H9 (cell line): Measurements from ENCODE around the gene N4BP2L1. TPM values are rescaled to one million over a fixed set of nuclear protein-coding genes. Genes with fewer than 3 reads are reported as not detected.

Experiments used
- DNase-seq: peaks from one replicate; pipeline ENCODE4 v3.0.0-alpha.2; 2017
- H2AFZ ChIP-seq: one replicate; pipeline ENCODE4 v1.6.1; 2013; ENCODE audit warnings: mild to moderate bottlenecking, low read length, control low read depth, moderate library complexity
- H2AK5ac ChIP-seq: 2 replicates; pipeline ENCODE4 v1.6.1; 2013; ENCODE audit warnings: low read length, control low read depth, mixed read lengths; ENCODE audit not compliant: insufficient read length
- H2BK120ac ChIP-seq: one replicate; pipeline ENCODE4 v1.6.1; 2013; ENCODE audit warnings: low read depth, mild to moderate bottlenecking, low read length, control low read depth, inconsistent platforms; ENCODE audit not compliant: poor library complexity, severe bottlenecking
- H2BK12ac ChIP-seq: 2 replicates; pipeline ENCODE4 v1.6.1; 2013; ENCODE audit warnings: low read length, control low read depth, mixed read lengths, low read depth; ENCODE audit not compliant: insufficient read length
- H2BK15ac ChIP-seq: 2 replicates; pipeline ENCODE4 v1.6.1; 2013; ENCODE audit warnings: low read depth, low read length, control low read depth
- H2BK20ac ChIP-seq: one replicate; pipeline ENCODE4 v1.6.1; 2013; ENCODE audit warnings: low read depth, mild to moderate bottlenecking, low read length, control low read depth, inconsistent platforms; ENCODE audit not compliant: poor library complexity, severe bottlenecking
- H2BK5ac ChIP-seq: 2 replicates; pipeline ENCODE4 v1.6.1; 2013; ENCODE audit warnings: low read length, control low read depth, mixed read lengths; ENCODE audit not compliant: insufficient read length
- H3K14ac ChIP-seq: 2 replicates; pipeline ENCODE4 v1.6.1; 2013; ENCODE audit warnings: low read length, control low read depth; ENCODE audit not compliant: insufficient read depth
- H3K18ac ChIP-seq: 2 replicates; pipeline ENCODE4 v1.6.1; 2013; ENCODE audit warnings: low read depth, mild to moderate bottlenecking, mixed read lengths, low read length, control low read depth; ENCODE audit not compliant: insufficient read length
- H3K23ac ChIP-seq: 2 replicates; pipeline ENCODE4 v1.6.1; 2013; ENCODE audit warnings: low read length, control low read depth, mixed read lengths, low read depth; ENCODE audit not compliant: insufficient read length
- H3K23me2 ChIP-seq: 2 replicates; pipeline ENCODE4 v1.6.1; 2013; ENCODE audit warnings: low read depth, mild to moderate bottlenecking, mixed read lengths, low read length, control low read depth; ENCODE audit not compliant: insufficient read length, poor library complexity, severe bottlenecking
- H3K27ac ChIP-seq: 2 replicates; pipeline ENCODE4 v1.5.1; 2013; ENCODE audit warnings: low read length, control low read depth, mixed read lengths, low read depth; ENCODE audit not compliant: insufficient read length
- H3K27me3 ChIP-seq: 2 replicates; pipeline ENCODE4 v1.6.1; 2013; ENCODE audit warnings: low read length, control low read depth, inconsistent platforms; ENCODE audit not compliant: insufficient read depth
- H3K4ac ChIP-seq: 2 replicates; pipeline ENCODE4 v1.6.1; 2013; ENCODE audit warnings: low read depth, mild to moderate bottlenecking, control low read depth, inconsistent platforms, low read length, moderate library complexity
- H3K4me1 ChIP-seq: 2 replicates; pipeline ENCODE4 v1.6.1; 2013; ENCODE audit warnings: low read length, control low read depth, inconsistent platforms; ENCODE audit not compliant: insufficient read depth
- H3K4me2 ChIP-seq: 2 replicates; pipeline ENCODE4 v1.6.1; 2013; ENCODE audit warnings: low read length, control low read depth, mixed read lengths; ENCODE audit not compliant: insufficient read length, insufficient read depth
- H3K56ac ChIP-seq: 2 replicates; pipeline ENCODE4 v1.6.1; 2013; ENCODE audit warnings: low read depth, mild to moderate bottlenecking, mixed read lengths, low read length, control low read depth; ENCODE audit not compliant: insufficient read length
- H3K79me1 ChIP-seq: 2 replicates; pipeline ENCODE4 v1.6.1; 2013; ENCODE audit warnings: low read depth, mild to moderate bottlenecking, moderate library complexity, low read length, control low read depth, inconsistent platforms; ENCODE audit not compliant: insufficient read depth, poor library complexity, severe bottlenecking
- H3K79me2 ChIP-seq: 2 replicates; pipeline ENCODE4 v1.6.1; 2013; ENCODE audit warnings: low read length, control low read depth, inconsistent platforms; ENCODE audit not compliant: insufficient read depth
- H3K9ac ChIP-seq: 2 replicates; pipeline ENCODE4 v1.6.1; 2013; ENCODE audit warnings: low read length, control low read depth, mixed read lengths; ENCODE audit not compliant: insufficient read length; ENCODE audit errors: extremely low read depth
- H3K9me3 ChIP-seq: one replicate; pipeline ENCODE4 v1.6.1; 2013; ENCODE audit warnings: low read depth, low read length, inconsistent platforms; ENCODE audit not compliant: control insufficient read depth
- H3T11ph ChIP-seq: one replicate; pipeline ENCODE4 v1.6.1; 2013; ENCODE audit warnings: mild to moderate bottlenecking, low read length, control low read depth, inconsistent platforms
- H4K20me1 ChIP-seq: one replicate; pipeline ENCODE4 v1.6.1; 2013; ENCODE audit not compliant: control insufficient read depth, insufficient read length, insufficient read depth
- H4K5ac ChIP-seq: 2 replicates; pipeline ENCODE4 v1.6.1; 2013; ENCODE audit warnings: low read depth, mild to moderate bottlenecking, mixed read lengths, low read length, control low read depth; ENCODE audit not compliant: insufficient read length
- H4K8ac ChIP-seq: replicated peaks from 2 replicates; pipeline ENCODE4 v1.6.1; 2013; ENCODE audit warnings: low read length, control low read depth, mixed read lengths, low read depth; ENCODE audit not compliant: insufficient read length
- H4K91ac ChIP-seq: 2 replicates; pipeline ENCODE4 v1.6.1; 2013; ENCODE audit warnings: low read depth, mild to moderate bottlenecking, moderate library complexity, mixed read lengths, low read length, control low read depth; ENCODE audit not compliant: insufficient read length
- H3K27ac Mint-ChIP-seq, 3 experiments: 2 replicates in 2 of 3; 3 replicates in 1 of 3; pipeline ENCODE4 v1.8.0; 2020 to 2021; ENCODE audit warnings: mixed read lengths in 3 of 3, mild to moderate bottlenecking in 1 of 3, moderate library complexity in 1 of 3
- H3K27me3 Mint-ChIP-seq: 2 replicates; pipeline ENCODE4 v1.8.0; 2021; ENCODE audit warnings: low read depth, mild to moderate bottlenecking, moderate library complexity, mixed read lengths
- H3K36me3 Mint-ChIP-seq, 3 experiments: 2 replicates in 2 of 3; 3 replicates in 1 of 3; pipeline ENCODE4 v1.8.0; 2020 to 2021; ENCODE audit warnings: low read depth in 3 of 3, mixed read lengths in 3 of 3; ENCODE audit not compliant: insufficient read depth in 1 of 3
- H3K4me1 Mint-ChIP-seq, 2 experiments: 2 replicates each; pipeline ENCODE4 v1.8.0; 2020; ENCODE audit warnings: mixed read lengths in 2 of 2
- H3K4me3 Mint-ChIP-seq, 2 experiments: 2 replicates in 1 of 2; 3 replicates in 1 of 2; pipeline ENCODE4 v1.8.0; 2020 to 2021; ENCODE audit warnings: mild to moderate bottlenecking in 2 of 2, mixed read lengths in 2 of 2, moderate library complexity in 1 of 2
- H3K9me3 Mint-ChIP-seq, 2 experiments: 2 replicates in 1 of 2; 3 replicates in 1 of 2; pipeline ENCODE4 v1.8.0; 2020; ENCODE audit warnings: mild to moderate bottlenecking in 2 of 2, mixed read lengths in 2 of 2, moderate library complexity in 1 of 2
- WGBS: extraction: QIAGEN DNeasy Blood & Tissue Kit; methylation state at CpG from one replicate; pipeline ENCODE4 v1.1.7; 2013; ENCODE audit warnings: missing lambda C conversion rate, low lambda C conversion rate, mixed read lengths; ENCODE audit not compliant: insufficient read length; ENCODE audit errors: extremely low coverage; 5-methylcytosine and 5-hydroxymethylcytosine counted together
- total RNA-seq: library from RNA; stranded (reverse); gene quantifications from 2 replicates; pipeline ENCODE4 v1.2.1, GENCODE V29; 2021
- TF ChIP-seq, protein P1 (sequence below): fragments of 200-600 bp; sonication (generic); conservative IDR thresholded peaks from 3 replicates; pipeline ENCODE4 v1.8.0; 2021; ENCODE audit warnings: antibody characterized with exemption, mild to moderate bottlenecking

Gene N4BP2L1
- total RNA-seq, 1 experiment from 2014 or later: 1.5 TPM

DNA sequence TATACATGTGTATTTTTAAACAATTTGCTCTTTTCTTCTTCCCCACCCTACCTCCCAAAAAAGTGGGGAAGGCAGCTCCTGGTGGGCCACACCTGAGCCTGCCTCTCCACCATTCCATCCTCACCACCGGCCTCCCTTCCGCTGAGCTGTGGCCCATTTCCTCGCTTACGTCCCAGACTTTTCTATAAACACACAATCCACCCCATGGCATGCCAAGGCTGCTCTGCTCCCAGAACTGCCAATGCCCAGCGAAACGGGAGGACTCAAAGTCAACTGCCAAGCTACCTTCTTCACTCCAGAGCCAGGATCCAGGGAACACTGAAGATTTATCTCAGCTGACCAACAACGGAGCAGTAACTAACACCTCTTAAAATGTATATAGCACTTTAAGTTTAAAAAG is 2.8 kb downstream of the N4BP2L1 start:
- Histone ChIP-seq H2BK120ac (no peak overlapping the region), H3T11ph (no peak overlapping the region), H3K18ac (no peak overlapping the region), H3K9me3 (no peaks in the 10 kb centered on the region), H3K4me1 (peaks cover 3% of the 10 kb centered on the region; the same call in 1 of the 2 replicates), H3K23me2 (peaks cover 17% of the 10 kb centered on the region), H4K5ac (no peak overlapping the region), H2AK5ac (no peak overlapping the region), H2AFZ (no peak overlapping the region), H3K4me2 (no peak overlapping the region), H4K20me1 (no peaks in the 10 kb centered on the region), H4K91ac (no peak overlapping the region), H3K9ac (no peak overlapping the region), H3K56ac (no peak overlapping the region), H3K79me2 (no peaks in the 10 kb centered on the region), H3K27ac (no peak overlapping the region), H2BK15ac (no peak overlapping the region), H3K14ac (no peak overlapping the region), H3K23ac (no peak overlapping the region), H3K27me3 (peaks cover 4% of the 10 kb centered on the region), H4K8ac (no peak overlapping the region), H2BK20ac (no peak overlapping the region), H2BK5ac (no peak overlapping the region), H2BK12ac (no peak overlapping the region), H3K79me1 (no peaks in the 10 kb centered on the region), H3K4ac (no peak overlapping the region)
- Mint-ChIP-seq H3K9me3 (peaks cover under 1% of the 10 kb centered on the region in 2 experiments; a peak in 3 of 5 replicates), H3K4me1 (peaks cover 24 to 27% of the 10 kb centered on the region in 2 experiments), H3K27me3 (peaks cover 19% of the 10 kb centered on the region), H3K36me3 (peaks cover 3 to 5% (median 5%) of the 10 kb centered on the region in 3 experiments), H3K27ac (no peak overlapping the region; a peak in 2 of 7 replicates), H3K4me3 (no peak overlapping the region)
- TF ChIP-seq, protein P1, sequence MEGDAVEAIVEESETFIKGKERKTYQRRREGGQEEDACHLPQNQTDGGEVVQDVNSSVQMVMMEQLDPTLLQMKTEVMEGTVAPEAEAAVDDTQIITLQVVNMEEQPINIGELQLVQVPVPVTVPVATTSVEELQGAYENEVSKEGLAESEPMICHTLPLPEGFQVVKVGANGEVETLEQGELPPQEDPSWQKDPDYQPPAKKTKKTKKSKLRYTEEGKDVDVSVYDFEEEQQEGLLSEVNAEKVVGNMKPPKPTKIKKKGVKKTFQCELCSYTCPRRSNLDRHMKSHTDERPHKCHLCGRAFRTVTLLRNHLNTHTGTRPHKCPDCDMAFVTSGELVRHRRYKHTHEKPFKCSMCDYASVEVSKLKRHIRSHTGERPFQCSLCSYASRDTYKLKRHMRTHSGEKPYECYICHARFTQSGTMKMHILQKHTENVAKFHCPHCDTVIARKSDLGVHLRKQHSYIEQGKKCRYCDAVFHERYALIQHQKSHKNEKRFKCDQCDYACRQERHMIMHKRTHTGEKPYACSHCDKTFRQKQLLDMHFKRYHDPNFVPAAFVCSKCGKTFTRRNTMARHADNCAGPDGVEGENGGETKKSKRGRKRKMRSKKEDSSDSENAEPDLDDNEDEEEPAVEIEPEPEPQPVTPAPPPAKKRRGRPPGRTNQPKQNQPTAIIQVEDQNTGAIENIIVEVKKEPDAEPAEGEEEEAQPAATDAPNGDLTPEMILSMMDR: no peak
- DNase-seq: no peak
- no CpG with 5 or more reads among the region's 7 CpGs for WGBS
